Tongue (tissue), 2 donors: ENCODE data around the gene PABPN1. TPM values are rescaled to one million over a fixed set of nuclear protein-coding genes. Genes with fewer than 3 reads are reported as not detected.

Source experiments
- DNase-seq: peaks from one replicate; pipeline ENCODE4 v3.0.0-alpha.2; 2015
- total RNA-seq: library from RNA; depleted of rRNA; stranded (reverse); fragments of >200 nt; gene quantifications from one replicate; pipeline ENCODE4 v1.2.3, GENCODE V29; 2014

PABPN1 gene
- total RNA-seq, 1 donor from 2014 or later = 55.6 TPM

GRCh38 chr14:23326491-23327332 is 5.5 kb downstream of the PABPN1 start:
- DNase-seq = no peak

GRCh38 chr14:23327947-23328744 is 6.9 kb downstream of the PABPN1 start:
- DNase-seq = peak; percentile 91

DNA sequence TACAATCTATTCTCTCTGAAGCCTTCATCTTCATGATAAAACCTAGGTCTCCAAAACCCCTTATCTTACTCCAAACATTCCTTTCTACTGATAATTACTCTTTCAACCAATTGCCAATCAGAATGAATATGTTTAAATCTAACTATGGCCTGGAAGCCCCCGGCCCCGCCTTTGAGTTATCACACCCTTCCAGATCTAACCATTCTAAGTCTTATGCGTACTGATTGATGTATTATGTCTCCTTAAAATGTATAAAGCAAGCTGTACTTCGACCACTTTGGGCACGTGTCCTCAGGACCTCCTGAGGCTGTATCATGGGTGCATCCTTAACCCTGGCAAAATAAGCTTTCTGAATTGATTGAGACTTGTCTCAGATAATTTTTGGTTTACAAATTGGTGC is 14.4 kb downstream of the PABPN1 start:
- DNase-seq = no peak

GRCh38 chr14:23339506-23340268 is 18.4 kb downstream of the PABPN1 start:
- no peak for DNase-seq

DNA sequence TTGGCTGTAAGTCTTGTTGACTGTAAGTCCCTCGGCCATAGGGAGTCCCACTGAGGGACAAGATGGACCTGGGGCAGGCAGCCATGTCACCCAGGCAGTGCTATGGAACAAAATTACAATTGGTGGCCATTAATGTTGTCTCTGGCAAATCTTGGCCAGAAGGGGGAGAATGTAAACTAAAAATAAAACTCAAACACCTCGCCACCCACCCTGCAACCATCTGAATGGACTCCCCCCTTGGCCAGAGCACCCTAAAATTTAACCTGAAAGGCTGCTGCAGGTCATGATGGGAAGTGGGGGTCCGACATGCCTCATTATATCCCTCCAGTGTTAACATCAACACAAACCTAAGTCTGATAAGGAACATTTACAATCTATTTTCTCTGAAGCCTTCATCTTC is 23.2 kb downstream of the PABPN1 start:
- DNase-seq = no peak

- DNase-seq = no peak
Observed at GRCh38 chr14:23345987-23346692, 24.9 kb downstream of the PABPN1 start.

- DNase-seq = no peak
Observed at GRCh38 chr14:23346693-23347405, 25.6 kb downstream of the PABPN1 start.

DNA sequence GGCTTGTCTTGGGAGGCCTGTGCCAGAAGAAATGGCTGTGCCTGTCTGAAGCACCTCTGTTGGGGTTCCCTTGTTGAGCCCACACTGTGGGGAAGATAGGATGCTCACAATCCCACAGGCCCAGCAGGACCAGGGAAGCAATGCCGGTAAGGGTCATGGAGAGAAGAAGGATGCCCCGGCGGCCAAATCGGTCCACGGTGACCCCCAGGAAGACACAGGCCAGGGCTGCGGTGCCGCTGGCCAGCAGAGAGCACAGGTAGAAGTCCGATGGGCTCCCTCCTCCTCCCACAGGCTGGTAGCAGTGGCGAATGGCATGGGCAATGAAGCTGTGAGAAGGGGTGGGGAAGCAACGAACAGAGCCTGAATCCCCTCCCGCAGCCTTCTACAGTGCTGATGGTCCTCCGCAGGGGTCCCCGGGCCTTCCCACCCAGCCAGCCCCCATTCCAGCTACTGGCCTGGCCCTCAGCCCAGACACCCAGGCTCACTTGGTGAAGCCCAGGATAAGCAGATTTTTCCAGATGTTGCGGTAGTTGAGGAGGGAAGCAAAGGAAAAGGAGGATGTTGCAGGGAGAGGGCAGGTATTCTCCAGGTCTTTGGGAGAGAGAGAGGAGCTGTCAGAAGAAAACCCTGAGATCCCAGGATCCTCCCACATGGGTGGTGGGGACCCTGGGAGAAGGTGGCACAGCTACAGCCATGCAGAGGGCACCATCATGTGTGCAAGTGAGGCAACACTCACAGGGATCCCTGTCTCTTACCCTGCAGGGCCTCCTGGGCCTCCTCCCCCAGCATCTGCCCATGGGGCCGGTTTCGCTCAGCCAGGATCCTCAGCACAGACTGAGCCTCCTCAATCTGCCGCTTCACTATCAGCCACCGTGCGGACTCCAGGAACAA is 26.4 kb downstream of the PABPN1 start:
- no peak for DNase-seq

- DNase-seq = no peak
Observed at GRCh38 chr14:23348297-23348655, 27.0 kb downstream of the PABPN1 start.

DNA sequence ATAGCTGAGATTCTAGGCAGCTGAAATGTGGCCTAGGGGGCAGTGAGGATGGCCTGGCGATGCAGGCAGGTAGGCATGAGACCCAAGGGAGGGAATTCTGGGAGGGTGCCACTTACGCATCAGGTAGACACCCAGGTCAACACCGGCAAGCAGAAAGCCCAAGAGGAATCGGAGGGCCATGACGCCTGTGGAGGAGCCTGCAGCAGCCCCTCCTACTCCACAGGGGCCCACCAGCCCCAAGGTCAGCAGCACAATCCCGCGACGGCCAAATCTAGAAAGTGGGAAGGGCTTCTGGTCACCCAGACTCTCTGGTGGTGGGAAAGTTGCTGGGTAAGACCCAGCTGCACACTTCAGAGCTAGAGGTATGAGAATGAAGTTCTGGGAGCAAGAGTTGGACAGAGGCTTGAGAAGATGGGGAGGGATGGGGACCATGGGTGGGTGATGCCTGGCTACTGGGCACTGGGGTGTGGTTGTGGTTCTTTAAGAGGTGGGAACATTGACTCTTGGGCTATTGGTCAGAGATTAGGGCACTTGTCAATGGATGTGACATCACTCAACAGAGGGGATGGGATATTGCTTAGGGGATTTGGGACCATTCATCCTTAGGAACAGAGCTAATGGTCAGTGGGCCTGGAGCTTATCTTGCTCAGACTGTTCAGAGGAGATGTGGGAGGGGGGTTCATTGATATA is 28.0 kb downstream of the PABPN1 start:
- no peak for DNase-seq

GRCh38 chr14:23351681-23352505 is 30.6 kb downstream of the PABPN1 start:
- peak; percentile 42 for DNase-seq

DNA sequence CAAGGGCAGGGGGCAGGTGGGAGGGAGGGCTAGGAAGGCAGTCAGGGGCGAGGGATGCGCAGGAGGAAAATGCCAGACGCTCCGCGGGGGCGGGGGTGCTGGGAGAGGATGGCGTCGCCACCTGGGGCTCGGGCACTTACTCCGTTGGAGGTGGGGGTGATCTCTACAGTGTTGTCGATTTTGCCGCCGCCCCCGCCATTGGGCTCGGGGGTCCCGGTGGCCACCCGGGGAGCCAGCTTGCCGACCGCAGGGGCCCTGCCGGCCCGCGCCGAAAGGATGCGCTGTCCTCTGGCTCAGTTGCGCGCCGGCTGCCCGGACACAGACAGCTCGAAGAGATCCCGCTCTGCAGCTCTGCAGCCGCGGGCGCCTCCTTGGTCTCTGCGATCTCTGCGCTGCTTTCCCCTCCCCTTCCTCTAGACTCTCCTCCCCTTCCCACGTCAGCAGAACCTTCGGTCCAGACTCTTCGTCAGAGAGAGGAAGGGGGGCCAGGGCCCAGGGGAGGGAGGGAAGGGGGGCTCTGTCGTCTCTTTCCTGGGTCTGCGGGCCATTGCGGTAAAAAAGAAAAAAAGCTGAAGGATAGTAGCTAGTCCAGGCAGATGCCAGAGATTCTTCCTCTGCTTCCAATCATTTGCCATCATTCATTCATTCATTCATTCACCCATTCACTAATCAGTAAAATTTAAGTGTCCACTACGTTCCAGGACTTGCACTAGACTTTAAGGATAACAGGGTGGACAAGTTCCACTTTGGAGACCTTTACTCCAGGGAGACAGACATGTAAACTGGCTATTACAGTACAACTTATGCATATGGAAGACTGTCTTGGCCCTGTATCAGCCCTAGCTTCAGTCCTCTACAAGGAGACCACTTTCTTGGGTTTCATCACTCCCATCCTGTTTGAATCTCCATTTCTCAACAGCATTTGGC is 31.5 kb downstream of the PABPN1 start, which contains the start of gene SLC22A17:
Gene SLC22A17 (minus strand): TSS at position 382 of the 927 bp plus-strand sequence.
- DNase-seq = peak; percentile 95

DNA sequence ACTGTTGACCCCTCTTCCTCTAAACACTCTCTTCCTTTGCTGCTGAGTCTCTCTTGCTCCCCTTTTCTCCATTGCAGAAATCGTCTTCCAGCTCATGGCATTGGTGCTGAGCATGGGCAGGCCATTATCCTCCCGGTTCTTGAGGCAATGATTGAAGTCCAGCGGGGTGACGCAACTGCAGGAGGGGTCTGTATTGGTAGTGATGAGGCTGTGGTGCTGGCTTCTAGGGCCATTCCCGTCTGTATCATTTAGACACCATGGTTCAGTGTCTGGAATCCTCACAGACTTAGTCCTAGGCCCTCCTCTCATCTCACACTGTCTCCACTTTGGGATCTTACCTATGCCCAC is 32.1 kb downstream of the PABPN1 start:
- no peak for DNase-seq

DNA sequence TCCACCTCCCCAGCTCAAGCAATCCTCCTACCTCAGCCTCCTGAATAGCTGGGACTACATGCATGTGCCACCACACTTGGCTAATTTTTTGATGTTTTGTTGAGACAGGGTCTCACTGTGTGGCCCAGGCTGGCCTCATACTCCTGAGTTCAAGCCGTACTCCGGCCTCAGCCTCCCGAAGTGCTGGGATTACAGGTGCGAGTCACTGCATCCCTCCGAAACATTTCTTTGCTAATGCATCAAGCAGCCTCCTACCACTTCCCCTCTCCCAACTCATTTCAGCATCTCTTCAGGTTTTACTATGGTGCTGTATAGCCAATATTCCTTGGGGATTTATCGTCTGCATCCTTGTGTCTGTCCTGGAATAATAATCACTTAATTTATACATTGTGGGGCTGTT is 33.7 kb downstream of the PABPN1 start:
- no peak for DNase-seq

DNA sequence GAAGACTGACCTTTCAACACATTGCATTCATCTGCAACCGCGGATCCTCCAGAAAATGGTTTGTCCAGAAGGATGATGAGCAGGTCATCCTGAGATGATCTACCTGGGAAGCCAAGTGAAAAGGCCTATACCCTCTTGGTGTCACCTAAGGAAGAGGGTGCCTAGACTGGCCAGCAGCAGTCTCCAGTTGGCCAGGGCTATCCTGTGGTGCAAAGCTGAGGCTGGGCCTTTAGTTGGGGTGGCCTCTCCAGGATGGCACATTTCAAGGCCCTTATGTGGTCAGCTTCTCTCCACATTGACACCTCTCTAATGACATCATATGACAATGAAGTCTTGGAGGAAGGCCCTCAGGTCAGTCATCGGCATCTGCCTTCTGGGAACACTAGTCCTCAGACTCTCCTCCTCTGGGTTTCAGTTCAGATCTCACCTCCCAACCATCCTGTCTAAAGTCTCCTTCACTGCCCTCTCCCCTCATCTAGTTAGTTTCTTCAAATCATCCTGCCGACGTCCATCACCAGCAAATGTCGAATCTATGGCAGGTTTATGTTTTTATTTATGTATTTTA is 34.7 kb downstream of the PABPN1 start:
- DNase-seq = no peak

- no peak for DNase-seq
Observed at GRCh38 chr14:23356662-23357061, 35.4 kb downstream of the PABPN1 start.

DNA sequence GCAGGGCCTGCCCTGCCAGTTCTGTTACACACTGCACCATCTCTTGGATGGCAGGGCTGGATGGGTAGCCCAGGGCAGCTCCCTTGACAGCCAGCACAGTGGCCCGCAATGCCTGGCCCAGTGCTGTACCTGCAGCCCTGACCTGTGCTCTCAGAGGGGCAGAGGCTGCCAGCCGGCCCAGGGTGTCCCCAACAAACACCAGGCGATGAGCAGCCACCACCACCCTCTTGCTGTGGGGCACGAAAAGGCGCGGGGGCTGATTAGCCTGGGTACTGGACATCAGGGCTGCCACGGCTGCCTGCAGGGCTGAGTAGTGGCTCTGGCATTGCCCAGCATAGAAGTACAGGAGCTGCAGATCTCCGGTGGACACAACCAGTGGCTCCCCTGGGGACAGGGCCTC is 36.0 kb downstream of the PABPN1 start:
- no peak for DNase-seq
